ENCODE measurements around the gene MPEG1.

Gene MPEG1

GRCh38 chr11:59216641-59217564 lies 4.2 kb upstream of the MPEG1 start:
- no peak for DNase-seq (ENCODE audit: low spot score)

- DNase-seq (ENCODE audit: low spot score), result no peak
Observed at GRCh38 chr11:59214141-59214893, 1.6 kb upstream of the MPEG1 start.

GRCh38 chr11:59212222-59212621 lies 505 bp downstream of the MPEG1 start:
- no peak for DNase-seq (ENCODE audit: low spot score)

- peak; percentile 56 for DNase-seq (ENCODE audit: low spot score)
Observed at GRCh38 chr11:59208956-59209355, 3.8 kb downstream of the MPEG1 start.

GRCh38 chr11:59207988-59208451 lies 4.7 kb downstream of the MPEG1 start:
- peak; percentile 77 for DNase-seq (ENCODE audit: low spot score)

GRCh38 chr11:59206635-59207034 lies 6.1 kb downstream of the MPEG1 start:
- peak; percentile 50 for DNase-seq (ENCODE audit: low spot score)

GRCh38 chr11:59205648-59206047 lies 7.1 kb downstream of the MPEG1 start:
- DNase-seq (ENCODE audit: low spot score), result no peak

- DNase-seq (ENCODE audit: low spot score), result no peak
Observed at GRCh38 chr11:59204746-59205145, 8.0 kb downstream of the MPEG1 start.

- DNase-seq (ENCODE audit: low spot score), result no peak
Observed at GRCh38 chr11:59201353-59201752, 11.4 kb downstream of the MPEG1 start.

- no peak for DNase-seq (ENCODE audit: low spot score)
Observed at GRCh38 chr11:59200423-59200746, 12.3 kb downstream of the MPEG1 start.

- DNase-seq (ENCODE audit: low spot score), result peak; percentile 23
Observed at GRCh38 chr11:59199546-59200422, 12.9 kb downstream of the MPEG1 start.

- no peak for DNase-seq (ENCODE audit: low spot score)
Observed at GRCh38 chr11:59198726-59199125, 14.0 kb downstream of the MPEG1 start.

GRCh38 chr11:59197991-59198390 lies 14.7 kb downstream of the MPEG1 start:
- peak; percentile 77 for DNase-seq (ENCODE audit: low spot score)

GRCh38 chr11:59196777-59197176 lies 15.9 kb downstream of the MPEG1 start:
- no peak for DNase-seq (ENCODE audit: low spot score)

- no peak for DNase-seq (ENCODE audit: low spot score)
Observed at GRCh38 chr11:59195586-59195985, 17.1 kb downstream of the MPEG1 start.

GRCh38 chr11:59193587-59194130 lies 19.1 kb downstream of the MPEG1 start:
- DNase-seq (ENCODE audit: low spot score), result no peak

- no peak for DNase-seq (ENCODE audit: low spot score)
Observed at GRCh38 chr11:59192446-59193020, 20.2 kb downstream of the MPEG1 start.

GRCh38 chr11:59191890-59192289 lies 20.8 kb downstream of the MPEG1 start:
- DNase-seq (ENCODE audit: low spot score), result no peak

- DNase-seq (ENCODE audit: low spot score), result no peak
Observed at GRCh38 chr11:59191095-59191494, 21.6 kb downstream of the MPEG1 start.

GRCh38 chr11:59189986-59190385 lies 22.7 kb downstream of the MPEG1 start:
- DNase-seq (ENCODE audit: low spot score), result no peak

GRCh38 chr11:59188954-59189353 lies 23.8 kb downstream of the MPEG1 start:
- no peak for DNase-seq (ENCODE audit: low spot score)

GRCh38 chr11:59187587-59187986 lies 25.1 kb downstream of the MPEG1 start:
- no peak for DNase-seq (ENCODE audit: low spot score)

All from COLO829 (cell line).